ENCODE results near the gene SLC19A3.
"Not testable (repeated sequence)": the region's sequence is repeated elsewhere in the genome, so short reads cannot be mapped to it uniquely, and the experiment has no call there.

The SLC19A3 gene

DNA sequence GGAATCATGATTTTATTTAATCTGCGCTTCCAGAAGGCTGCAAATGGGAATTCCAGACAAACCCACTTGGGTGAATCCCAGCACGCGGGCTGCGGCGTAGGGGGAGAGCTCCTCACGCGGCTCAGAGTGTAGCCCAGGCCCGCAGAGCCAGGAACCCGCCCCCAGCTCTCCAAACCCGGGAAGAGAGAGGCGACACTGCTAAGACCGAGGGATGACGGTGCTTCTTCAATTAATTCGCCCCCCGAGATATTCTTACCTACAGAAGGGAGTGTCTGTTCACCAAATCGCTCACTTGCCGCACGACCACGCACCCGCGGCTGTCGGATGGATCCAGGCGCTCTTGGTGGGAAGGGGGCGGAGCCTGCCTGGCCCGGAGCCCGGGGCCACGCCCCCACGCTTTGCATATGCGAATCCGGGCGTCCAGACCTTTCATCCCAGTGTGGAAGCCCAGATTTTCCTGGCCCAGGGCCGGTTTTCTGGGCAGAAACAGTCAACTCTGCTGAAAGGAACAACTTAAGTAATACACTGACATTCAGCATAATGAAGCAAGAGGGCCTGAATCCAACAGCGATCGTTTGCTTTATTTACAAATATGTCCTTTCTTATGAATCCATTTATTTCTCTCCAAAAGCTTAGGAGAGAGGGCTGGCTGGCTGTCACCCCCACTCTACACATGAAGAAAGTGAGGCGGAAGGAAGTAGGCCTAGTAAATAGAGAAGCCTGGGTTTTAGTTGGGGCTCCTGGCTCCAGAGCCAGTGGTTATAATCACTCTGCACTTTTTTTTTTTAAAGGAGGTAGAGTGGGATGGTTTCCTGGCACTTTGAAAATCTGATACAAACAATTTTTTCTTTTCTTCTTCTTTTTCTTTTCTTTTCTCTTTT lies at the start of gene SLC19A3:
Gene SLC19A3 (minus strand): TSS at position 342 of the 881 bp plus-strand sequence. CDS start 15,710 bp downstream, outside the sequence.
- no peak within 1 kb of the TSS for H3K27ac ChIP-seq
- DNase-seq (ENCODE audit: low read depth, low spot score), result no peak

DNA sequence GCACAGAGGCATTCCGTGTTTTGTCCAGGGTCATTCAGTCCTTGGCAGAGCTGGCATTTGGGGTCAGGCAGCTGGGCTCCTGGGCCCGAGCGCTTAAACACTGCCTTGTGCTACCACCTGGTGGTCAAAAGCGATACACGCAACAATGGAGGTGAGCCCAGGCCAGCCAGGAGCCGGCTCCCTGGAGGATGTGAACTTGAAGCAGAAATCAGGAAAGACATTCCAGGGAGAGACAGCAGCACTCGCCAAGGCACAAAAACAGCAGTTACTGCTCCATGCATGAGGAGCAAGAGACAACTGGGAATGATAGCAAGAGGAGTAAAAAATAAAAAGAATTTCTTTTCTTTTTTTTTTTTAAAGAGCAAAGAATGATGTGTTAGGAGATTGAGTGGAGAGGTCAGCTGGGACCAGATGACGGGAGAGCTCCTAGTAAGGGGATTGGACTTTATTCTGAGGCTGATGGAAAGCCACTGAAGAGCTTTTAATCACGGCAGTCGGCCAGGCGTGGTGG lies 48.6 kb upstream of the SLC19A3 start:
- H3K27ac ChIP-seq, result no peak overlapping the region
- DNase-seq (ENCODE audit: low read depth, low spot score), result no peak

- no peak overlapping the region for H3K27ac ChIP-seq
- no peak for DNase-seq (ENCODE audit: low read depth, low spot score)
Measured at GRCh38 chr2:227765788-227766372, 48.1 kb upstream of the SLC19A3 start.

GRCh38 chr2:227761740-227762476 lies 44.1 kb upstream of the SLC19A3 start:
- DNase-seq (ENCODE audit: low read depth, low spot score), result no peak
- no peak overlapping the region for H3K27ac ChIP-seq

DNA sequence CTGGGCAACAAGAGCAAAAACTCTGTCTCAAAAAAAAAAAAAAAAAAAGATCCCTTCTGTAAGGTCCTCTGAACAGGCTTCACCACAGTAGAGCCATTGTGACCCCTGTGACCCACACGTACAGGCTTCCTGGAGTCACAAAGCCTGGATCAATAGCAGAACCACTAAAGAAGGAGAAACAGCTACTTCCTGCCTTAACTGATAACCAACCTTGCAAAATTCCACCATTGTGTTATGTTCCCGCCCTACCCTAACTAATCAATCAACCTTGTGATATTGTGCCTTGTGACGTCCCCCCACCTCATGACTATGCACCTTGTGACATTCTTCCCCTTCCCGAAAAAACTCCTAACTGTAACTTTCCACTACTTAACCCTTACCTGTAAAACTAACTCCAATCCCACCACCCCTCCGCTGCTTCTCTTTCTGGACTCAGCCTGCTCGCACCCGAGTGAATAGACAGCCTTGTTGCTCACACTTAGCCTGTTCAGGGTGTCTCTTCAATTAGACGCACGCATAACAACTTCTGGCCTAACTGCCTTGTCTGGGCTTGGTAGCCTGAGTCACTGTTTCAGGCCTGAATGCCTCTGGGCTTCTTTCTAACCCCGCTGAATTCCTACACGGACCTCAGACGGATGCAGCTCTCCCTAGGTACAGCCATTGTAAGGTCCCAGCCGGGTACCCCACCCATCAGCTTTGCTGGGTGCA lies 41.7 kb upstream of the SLC19A3 start:
- DNase-seq (ENCODE audit: low read depth, low spot score), result peak; percentile 44
- no peak overlapping the region for H3K27ac ChIP-seq

- not testable (repeated sequence) for DNase-seq (ENCODE audit: low read depth, low spot score); H3K27ac ChIP-seq
Measured at GRCh38 chr2:227756261-227756660, 38.4 kb upstream of the SLC19A3 start.

DNA sequence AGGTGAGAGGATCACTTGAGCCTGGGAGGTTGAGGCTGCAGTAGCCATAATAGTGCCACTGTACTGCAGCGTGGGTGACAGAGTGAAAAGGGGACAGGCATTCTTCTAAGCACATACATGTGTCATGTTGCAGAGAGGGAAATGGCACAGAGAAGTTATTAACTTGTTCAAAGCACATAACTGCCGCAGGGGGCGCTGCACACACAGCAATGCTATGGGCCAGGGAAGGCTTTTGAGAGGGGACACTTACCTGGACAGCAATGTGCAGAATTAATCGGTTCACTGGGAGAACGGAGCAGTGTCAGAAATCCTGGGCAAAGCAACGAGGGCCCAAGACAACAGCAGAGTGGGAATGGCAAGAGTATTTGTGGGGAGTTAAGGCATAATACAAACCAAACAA lies 30.3 kb upstream of the SLC19A3 start:
- DNase-seq (ENCODE audit: low read depth, low spot score), result no peak

GRCh38 chr2:227745594-227745993 lies 27.8 kb upstream of the SLC19A3 start, which contains the start of gene SCYGR8:
SCYGR8 (plus strand) TSS chr2:227745894; CDS start chr2:227745894, 0 bp downstream.
- DNase-seq (ENCODE audit: low read depth, low spot score), result no peak
- no peak within 1 kb of the TSS for H3K27ac ChIP-seq

More for the DNA sequence above, 30.3 kb upstream of the SLC19A3 start:
- no peak overlapping the region for H3K27ac ChIP-seq

- DNase-seq (ENCODE audit: low read depth, low spot score); H3K27ac ChIP-seq: not testable (repeated sequence)
Measured at GRCh38 chr2:227740705-227741104, 22.9 kb upstream of the SLC19A3 start.

DNA sequence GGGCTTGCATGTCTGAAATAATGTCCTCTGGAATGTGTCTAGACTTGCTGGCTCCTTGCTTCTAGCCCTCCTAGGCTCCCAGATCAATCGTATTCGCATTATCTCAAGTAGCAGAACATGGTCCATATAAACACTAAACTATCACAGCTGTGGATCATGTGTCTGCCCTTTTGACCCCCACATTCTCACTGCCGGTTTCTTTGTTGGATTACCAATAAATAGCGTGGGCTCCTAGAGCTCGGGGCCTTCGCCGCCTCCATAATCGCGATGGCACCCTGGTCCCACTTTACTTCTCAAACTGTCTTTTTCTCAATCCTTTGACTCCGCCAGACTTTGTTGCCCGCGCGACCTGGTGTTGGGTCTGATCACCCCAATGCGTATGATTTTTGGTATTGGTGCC lies 21.5 kb upstream of the SLC19A3 start:
- DNase-seq (ENCODE audit: low read depth, low spot score), result no peak

GRCh38 chr2:227728035-227728434 lies 10.2 kb upstream of the SLC19A3 start, which contains the start of gene SCYGR7:
SCYGR7 (plus strand) TSS chr2:227728335; CDS start chr2:227728335, 0 bp downstream.
- DNase-seq (ENCODE audit: low read depth, low spot score), result no peak
- H3K27ac ChIP-seq, result no peak within 1 kb of the TSS

More for the DNA sequence above, 21.5 kb upstream of the SLC19A3 start:
- H3K27ac ChIP-seq, result no peak overlapping the region

- DNase-seq (ENCODE audit: low read depth, low spot score), result no peak
- no peak within 1 kb of the TSS for H3K27ac ChIP-seq
Measured at GRCh38 chr2:227724394-227725039, 6.7 kb upstream of the SLC19A3 start, which contains the start of gene SCYGR6. SCYGR6 (minus strand) TSS chr2:227724757; CDS start chr2:227724757, 0 bp downstream.

DNA sequence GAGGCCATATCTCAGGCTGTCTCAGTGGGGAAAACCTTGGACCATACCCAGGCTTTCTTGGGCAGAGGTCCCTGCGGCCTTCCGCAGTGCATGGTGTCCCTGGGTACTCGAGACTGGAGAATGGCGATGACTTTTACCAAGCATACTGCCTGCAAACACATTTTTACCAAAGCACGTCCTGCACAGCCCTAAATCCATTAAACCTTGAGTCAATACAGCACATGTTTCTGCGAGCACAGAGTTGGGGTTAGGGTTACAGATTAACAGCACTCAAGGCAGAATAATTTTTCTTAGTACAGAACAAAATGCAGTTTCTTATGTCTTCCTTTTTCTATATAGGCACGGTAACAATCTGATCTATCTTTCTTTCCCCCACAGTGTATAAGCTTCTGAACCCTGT lies 5.0 kb upstream of the SLC19A3 start:
- not testable (repeated sequence) for H3K27ac ChIP-seq; DNase-seq (ENCODE audit: low read depth, low spot score)

- no peak for DNase-seq (ENCODE audit: low read depth, low spot score)
- no peak overlapping the region for H3K27ac ChIP-seq
Measured at GRCh38 chr2:227720680-227721079, 2.9 kb upstream of the SLC19A3 start.

GRCh38 chr2:227719641-227720040 lies 1.8 kb upstream of the SLC19A3 start:
- DNase-seq (ENCODE audit: low read depth, low spot score), result no peak
- no peak overlapping the region for H3K27ac ChIP-seq

GRCh38 chr2:227716501-227716900 lies 1.3 kb downstream of the SLC19A3 start:
- no peak for DNase-seq (ENCODE audit: low read depth, low spot score)
- no peak overlapping the region for H3K27ac ChIP-seq

GRCh38 chr2:227713291-227713690 lies 4.5 kb downstream of the SLC19A3 start:
- no peak for DNase-seq (ENCODE audit: low read depth, low spot score)
- H3K27ac ChIP-seq, result no peak overlapping the region

DNA sequence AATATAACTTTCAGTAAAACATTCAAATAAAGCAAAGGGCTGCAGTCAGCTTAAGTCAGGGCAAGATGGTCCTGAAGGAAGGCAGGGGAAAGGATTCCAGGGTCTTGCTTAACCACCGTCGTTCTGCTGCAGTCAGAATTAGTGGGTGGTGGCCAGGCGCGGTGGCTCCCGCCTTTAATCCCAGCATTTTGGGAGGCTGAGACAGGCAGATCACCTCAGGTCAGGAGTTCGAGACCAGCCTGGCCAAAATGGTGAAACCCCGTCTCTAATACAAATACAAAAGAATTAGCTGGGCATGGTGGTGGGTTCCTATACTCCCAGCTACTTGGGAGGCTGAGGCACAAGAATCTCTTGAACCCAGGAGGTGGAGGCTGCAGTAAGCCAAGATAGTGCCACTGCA lies 6.8 kb downstream of the SLC19A3 start:
- DNase-seq (ENCODE audit: low read depth, low spot score), result no peak
- H3K27ac ChIP-seq, result no peak overlapping the region

GRCh38 chr2:227707390-227707789 lies 10.4 kb downstream of the SLC19A3 start:
- no peak for DNase-seq (ENCODE audit: low read depth, low spot score)

More at GRCh38 chr2:227707390-227707789, 10.4 kb downstream of the SLC19A3 start:
- no peak overlapping the region for H3K27ac ChIP-seq

Measured in epithelial cell of prostate (primary cell).